K562 (cell line): ENCODE results near the gene EFCAB13. TPM values are rescaled to one million over a fixed set of nuclear protein-coding genes. Genes with fewer than 3 reads are reported as not detected.

Experiments
- ATAC-seq: fragments of 200-7000 bp; cut with Tn5 transposase; 3 replicates; pipeline ENCODE4 v1.9.1; 2020; ENCODE audit warnings: moderate library complexity
- BruUV-seq: library from RNA; stranded (reverse); fragments of 400-500 nt; replicated peaks from 2 replicates; lab custom pipeline; 2021; lab: Mats Ljungman, UMichigan
- CTCF ChIA-PET: fragments of 300-600 bp; formaldehyde crosslinking; extraction: SDS; loops from one replicate; lab custom pipeline; 2021; ENCODE audit warnings: low intra/inter-chr PET ratio; lab: Yijun Ruan, JAX
- POLR2A ChIA-PET: fragments of 300-600, 350-650 bp; sonication (Branson Sonifier 250); formaldehyde crosslinking; extraction: SDS; loops from one replicate; lab custom pipeline; 2021; ENCODE audit warnings: antibody characterized with exemption, inconsistent platforms; lab: Yijun Ruan, JAX
- DNase-seq, 4 experiments: peaks; one replicate each; pipeline versions ENCODE4 v3.0.0 to v3.0.0-alpha.2; 2011 to 2018; ENCODE audit warnings: low spot score in 3 of 4, mixed read lengths in 3 of 4; ENCODE audit errors: extremely low read depth in 1 of 4
- FAIRE-seq: peaks from 2 replicates; lab custom pipeline; 2011; peaks lifted over from hg19 to GRCh38; lab: Jason Lieb, UNC
- H2AFZ ChIP-seq: 2 replicates; pipeline ENCODE4 v1.6.0; 2011; ENCODE audit warnings: low read depth, low read length, control low read depth, inconsistent platforms
- H3K27ac ChIP-seq: fragments of 200-600 bp; 3 replicates; pipeline ENCODE4 v1.8.0; 2011; ENCODE audit warnings: low read depth, mild to moderate bottlenecking, control low read depth, inconsistent platforms, low read length, moderate library complexity, mixed read lengths; ENCODE audit errors: extremely low read depth
- H3K27me3 ChIP-seq, 2 experiments: fragments of 300-600 bp in 1 of 2; 2 replicates in 1 of 2; 3 replicates in 1 of 2; pipeline versions ENCODE4 v1.6.0 to v1.8.0; 2011; ENCODE audit warnings: inconsistent platforms in 2 of 2, low read length in 2 of 2, mild to moderate bottlenecking in 1 of 2, mixed read lengths in 1 of 2, moderate library complexity in 1 of 2; ENCODE audit not compliant: control insufficient read depth in 2 of 2, insufficient read depth in 2 of 2
- H3K36me3 ChIP-seq: fragments of 300-600 bp; 3 replicates; pipeline ENCODE4 v1.8.0; 2011; ENCODE audit warnings: mild to moderate bottlenecking, low read length, inconsistent platforms; ENCODE audit not compliant: control insufficient read depth, insufficient read depth
- H3K4me1 ChIP-seq, 2 experiments: fragments of 200-600 bp in 1 of 2; replicated peaks in 1 of 2; 2 replicates in 1 of 2; 3 replicates in 1 of 2; pipeline versions ENCODE4 v1.5.1 to v1.8.0; 2011; ENCODE audit warnings: inconsistent platforms in 2 of 2, low read length in 2 of 2, mild to moderate bottlenecking in 1 of 2, mixed read lengths in 1 of 2, moderate library complexity in 1 of 2; ENCODE audit not compliant: control insufficient read depth in 2 of 2, insufficient read depth in 2 of 2
- H3K4me2 ChIP-seq: 2 replicates; pipeline ENCODE4 v1.6.1; 2011; ENCODE audit warnings: low read length, control low read depth, inconsistent platforms, mixed read lengths; ENCODE audit not compliant: insufficient read depth
- H3K4me3 ChIP-seq: fragments of 200-600 bp; sonication (generic), shearing (Covaris generic); 2 replicates; pipeline ENCODE4 v1.5.1; 2016; ENCODE audit warnings: control low read depth, inconsistent platforms
- H3K79me2 ChIP-seq: fragments of 200-600 bp; 3 replicates; pipeline ENCODE4 v1.8.0; 2011; ENCODE audit warnings: low read length, inconsistent platforms; ENCODE audit not compliant: control insufficient read depth, insufficient read depth
- H3K9ac ChIP-seq, 2 experiments: 2 replicates each; pipeline versions ENCODE4 v1.6.0 to v1.6.1; 2011; ENCODE audit warnings: low read depth in 2 of 2, low read length in 2 of 2, control low read depth in 1 of 2, inconsistent platforms in 1 of 2, mild to moderate bottlenecking in 1 of 2, mixed read lengths in 1 of 2; ENCODE audit not compliant: insufficient read depth in 1 of 2
- H3K9me1 ChIP-seq: one replicate; pipeline ENCODE4 v1.6.0; 2011; ENCODE audit warnings: inconsistent platforms, mild to moderate bottlenecking, low read length, moderate library complexity; ENCODE audit not compliant: control insufficient read depth, insufficient read depth
- H3K9me3 ChIP-seq: replicated peaks from 2 replicates; pipeline ENCODE4 v1.5.1; 2011; ENCODE audit warnings: low read depth, low read length, inconsistent platforms; ENCODE audit not compliant: control insufficient read depth, insufficient read depth
- H4K20me1 ChIP-seq: replicated peaks from 2 replicates; pipeline ENCODE4 v1.6.1; 2011; ENCODE audit warnings: low read length, inconsistent platforms, mixed read lengths; ENCODE audit not compliant: control insufficient read depth, insufficient read depth
- EHMT2 ChIP-seq: fragments of 450-650 bp; IDR thresholded peaks from 2 replicates; pipeline ENCODE4 v1.6.1; 2018; ENCODE audit warnings: antibody characterized with exemption
- ETV5 ChIP-seq: sonication (generic); formaldehyde crosslinking; IDR thresholded peaks from 2 replicates; pipeline ENCODE4 v1.4.0; 2020; ENCODE audit warnings: low read depth, mild to moderate bottlenecking, missing genetic modification reagents
- GATAD2A ChIP-seq: fragments of 450-650 bp; IDR thresholded peaks from 2 replicates; pipeline ENCODE4 v1.6.1; 2017
- ID3 ChIP-seq, 2 experiments: fragments of 250-450 bp in 1 of 2; fragments of 450-650 bp in 1 of 2; sonication (Bioruptor Pico) in 1 of 2; IDR thresholded peaks; 2 replicates each; pipeline versions ENCODE4 v1.6.1 to v1.8.0; 2016 to 2021; ENCODE audit warnings: mild to moderate bottlenecking in 2 of 2, moderate library complexity in 2 of 2, missing compliant biosample characterization in 1 of 2, missing genetic modification characterization in 1 of 2
- MCM5 ChIP-seq: fragments of 450-650 bp; IDR thresholded peaks from 2 replicates; pipeline ENCODE4 v1.6.1; 2016; ENCODE audit warnings: low read depth
- MYC ChIP-seq, 2 experiments: fragments of 250-450 bp in 1 of 2; sonication (Bioruptor Pico) in 1 of 2; IDR thresholded peaks; 2 replicates each; pipeline versions ENCODE4 v1.5.1 to v1.6.1; 2012 to 2021; ENCODE audit warnings: low read depth in 2 of 2, borderline replicate concordance in 1 of 2, improper control_type of control experiment in 1 of 2, low read length in 1 of 2, mild to moderate bottlenecking in 1 of 2, moderate library complexity in 1 of 2
- SMARCB1 ChIP-seq: IDR thresholded peaks from 2 replicates; pipeline ENCODE4 v1.6.1; 2011; ENCODE audit warnings: improper control_type of control experiment, low read depth; ENCODE audit not compliant: insufficient read length
- ZBTB9 ChIP-seq: fragments of 450-650 bp; formaldehyde crosslinking; IDR thresholded peaks from 2 replicates; pipeline ENCODE4 v1.4.0; 2020; ENCODE audit warnings: mild to moderate bottlenecking, moderate library complexity
- WGBS: fragments of 100-300 bp; shearing (Covaris generic); methylation state at CpG from one replicate; pipeline ENCODE4 v1.1.6; 2016; ENCODE audit warnings: low coverage, mixed read lengths; ENCODE audit not compliant: insufficient coverage; ENCODE audit errors: missing lambda C conversion rate; 5-methylcytosine and 5-hydroxymethylcytosine counted together
- in situ Hi-C: fragments of 300-500 bp; cut with MboI; formaldehyde crosslinking; loops from 4 replicates; pipeline ENCODE4 v1.15.0; 2018; ENCODE audit warnings: inconsistent platforms, mixed read lengths
- intact Hi-C: fragments of 100-400 bp; cut with micrococcal nuclease; formaldehyde crosslinking; loops from 2 replicates; pipeline ENCODE4 v1.14.2; 2022
- polyA plus RNA-seq, 8 experiments: library from polyadenylated mRNA; depleted of rRNA in 4 of 8; stranded (reverse) in 5 of 8; unstranded in 3 of 8; fragments of >200 nt; fragmentation: Nextera tagmentation in 2 of 8; fragmentation: Illumina TruSeq in 1 of 8; extraction: Ambion mirVana in 2 of 8; extraction: Trizol in 1 of 8; gene quantifications; 2 replicates each; pipeline versions ENCODE4 v1.2.1 to v1.2.3, GENCODE V29; 2011 to 2014; ENCODE audit warnings: inconsistent platforms in 1 of 8, missing spikeins in 1 of 8
- total RNA-seq, 7 experiments: library from RNA; depleted of rRNA in 6 of 7; stranded (reverse); fragments of >200 nt in 6 of 7; fragmentation: Illumina TruSeq in 2 of 7; extraction: Trizol in 2 of 7; gene quantifications; 2 replicates each; pipeline versions ENCODE4 v1.2.1 to v1.2.3, GENCODE V29; 2011 to 2021; ENCODE audit warnings: low replicate concordance in 1 of 7
- TF ChIP-seq, protein P1 (sequence below): sonication (generic); formaldehyde crosslinking; IDR thresholded peaks from 2 replicates; pipeline ENCODE4 v1.8.1; 2023; ENCODE audit warnings: mild to moderate bottlenecking, missing genetic modification reagents
- TF ChIP-seq, protein P2 (sequence below), 2 experiments: fragments of 450-650 bp in 1 of 2; sonication (generic) in 1 of 2; formaldehyde crosslinking in 1 of 2; IDR thresholded peaks in 1 of 2; conservative IDR thresholded peaks in 1 of 2; 2 replicates each; pipeline versions ENCODE4 v1.6.1 to v1.8.1; 2016 to 2023; ENCODE audit warnings: mild to moderate bottlenecking in 2 of 2, moderate library complexity in 2 of 2, inconsistent platforms in 1 of 2, missing genetic modification reagents in 1 of 2

The EFCAB13 gene
- total and polyA plus RNA-seq, 9 of the 15 experiments (the other 6 are each of a cell fraction or from before 2014, with no cell fraction given): 0.32 to 1.3 (median 0.95) TPM

DNA sequence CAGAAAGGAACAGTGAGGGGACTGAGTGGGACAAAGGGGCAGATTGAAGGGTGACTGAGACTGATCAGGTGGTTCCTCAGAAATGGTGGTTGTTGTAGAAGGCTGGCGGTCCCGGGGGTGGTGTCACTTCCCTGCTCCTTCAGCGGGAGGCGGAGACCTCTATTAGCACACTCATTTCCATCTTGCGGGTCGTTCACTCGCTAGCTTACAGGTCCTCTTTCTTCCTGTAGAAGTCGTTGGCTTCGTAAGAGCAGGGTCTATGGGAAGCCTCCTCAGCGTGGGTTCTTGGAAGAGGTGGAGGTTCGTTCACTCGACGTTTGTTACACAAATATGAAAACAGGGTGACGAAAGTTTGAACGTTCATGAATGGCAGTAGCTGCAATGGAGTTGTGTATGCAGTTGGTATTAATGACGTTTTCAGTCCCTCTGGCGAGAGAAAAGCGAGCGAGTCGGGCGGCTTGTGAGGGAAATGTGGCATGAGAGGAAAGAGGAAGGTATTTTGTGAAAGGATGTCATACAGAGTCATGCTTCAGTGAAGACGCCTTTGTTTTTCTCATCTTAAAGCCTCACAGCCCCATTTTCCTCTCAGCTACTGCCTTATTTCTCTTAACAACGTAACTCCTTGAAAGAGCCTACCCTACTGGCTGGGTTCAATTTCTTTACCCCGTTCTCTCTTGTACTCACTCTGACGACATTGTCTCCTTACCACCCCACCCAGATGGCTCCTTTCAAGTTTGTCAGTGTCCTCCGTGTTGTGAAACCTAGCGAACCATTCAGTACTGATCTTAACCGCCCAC lies 667 bp downstream of the EFCAB13 start:
- intact Hi-C loops (no loop called here), in situ Hi-C loops (no loop called here)
- Histone ChIP-seq H3K79me2 (no peaks in the 10 kb centered on the region), H3K27ac (peak overlapping the region; percentile 68), H3K9me3 (no peaks in the 10 kb centered on the region), H2AFZ (peak overlapping the region; percentile 85), H3K27me3 (no peaks in the 10 kb centered on the region), H3K4me1 (peaks cover 0 to 12% of the 10 kb centered on the region in 2 experiments; a peak in 2 of 5 replicates), H3K4me2 (peak overlapping the region; percentile 82), H3K36me3 (no peaks in the 10 kb centered on the region), H3K4me3 (peak overlapping the region; percentile 45), H4K20me1 (no peaks in the 10 kb centered on the region), H3K9me1 (no peaks in the 10 kb centered on the region), H3K9ac (peak overlapping the region; percentile 71 to 94; a peak in 3 of 4 replicates)
- ChIA-PET POLR2A (interaction anchor here (0.6 to 1.6 kb wide), 4 partner anchors 35 to 391 kb away, joined by 3 to 4 read pairs (median 3); no protein-coding TSS in a partner anchor), CTCF (no interaction called here)
- BruUV-seq: TSS peak; percentile 86
- DNase-seq (peak in 2 of 4 experiments; percentile 25 to 35), FAIRE-seq (no peak), ATAC-seq (no peak)
- WGBS: 85% methylated on average over 26 of the region's 28 CpGs
- TF ChIP-seq, protein P1, sequence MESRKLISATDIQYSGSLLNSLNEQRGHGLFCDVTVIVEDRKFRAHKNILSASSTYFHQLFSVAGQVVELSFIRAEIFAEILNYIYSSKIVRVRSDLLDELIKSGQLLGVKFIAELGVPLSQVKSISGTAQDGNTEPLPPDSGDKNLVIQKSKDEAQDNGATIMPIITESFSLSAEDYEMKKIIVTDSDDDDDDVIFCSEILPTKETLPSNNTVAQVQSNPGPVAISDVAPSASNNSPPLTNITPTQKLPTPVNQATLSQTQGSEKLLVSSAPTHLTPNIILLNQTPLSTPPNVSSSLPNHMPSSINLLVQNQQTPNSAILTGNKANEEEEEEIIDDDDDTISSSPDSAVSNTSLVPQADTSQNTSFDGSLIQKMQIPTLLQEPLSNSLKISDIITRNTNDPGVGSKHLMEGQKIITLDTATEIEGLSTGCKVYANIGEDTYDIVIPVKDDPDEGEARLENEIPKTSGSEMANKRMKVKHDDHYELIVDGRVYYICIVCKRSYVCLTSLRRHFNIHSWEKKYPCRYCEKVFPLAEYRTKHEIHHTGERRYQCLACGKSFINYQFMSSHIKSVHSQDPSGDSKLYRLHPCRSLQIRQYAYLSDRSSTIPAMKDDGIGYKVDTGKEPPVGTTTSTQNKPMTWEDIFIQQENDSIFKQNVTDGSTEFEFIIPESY (CRISPR knock-in tag): peak; percentile 98
- TF ChIP-seq GATAD2A (no peak), ID3 (CRISPR knock-in tag; IDR thresholded peaks at IDR 0.05) (no peak), ID3 (tag; IDR thresholded peaks at IDR 0.05) (peak; percentile 29; the same call in 1 of the 2 replicates), MCM5 (no peak), ZBTB9 (CRISPR knock-in tag) (0 out of 2 replicates have a peak, but pooled peaks have one; percentile 2), ETV5 (no peak), SMARCB1 (no peak), EHMT2 (peak; percentile 46; the same call in 1 of the 2 replicates), MYC (IDR thresholded peaks at IDR 0.05; ENCODE audit: low read depth, low read length) (no peak), MYC (CRISPR knock-in tag; IDR thresholded peaks at IDR 0.05; ENCODE audit: borderline replicate concordance, low read depth) (no peak)
- TF ChIP-seq, protein P2, sequence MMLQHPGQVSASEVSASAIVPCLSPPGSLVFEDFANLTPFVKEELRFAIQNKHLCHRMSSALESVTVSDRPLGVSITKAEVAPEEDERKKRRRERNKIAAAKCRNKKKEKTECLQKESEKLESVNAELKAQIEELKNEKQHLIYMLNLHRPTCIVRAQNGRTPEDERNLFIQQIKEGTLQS (IDR thresholded peaks at IDR 0.05): peak; percentile 35; the same call in 1 of the 2 replicates
- TF ChIP-seq, protein P2 (CRISPR knock-in tag; conservative IDR thresholded peaks at IDR 0.05): no peak
